Breast epithelium (tissue), 4 donors: ENCODE data around the gene FAM187B. TPM values are rescaled to one million over a fixed set of nuclear protein-coding genes. Genes with fewer than 3 reads are reported as not detected.

Source experiments
- DNase-seq, 2 donors: peaks; one replicate each; pipeline ENCODE4 v3.0.0-alpha.2; 2019; ENCODE audit warnings: low spot score in 2 of 2
- H3K27ac ChIP-seq, 2 donors: fragments of 200-600 bp; sonication (generic) in 1 of 2; one replicate each; pipeline ENCODE4 v1.5.1; 2016 to 2019; ENCODE audit warnings: mild to moderate bottlenecking in 1 of 2
- H3K27me3 ChIP-seq, 2 donors: fragments of 200-600 bp; sonication (generic) in 1 of 2; one replicate each; pipeline versions ENCODE4 v1.5.1 to v1.6.0; 2017 to 2019; ENCODE audit warnings: control low read depth in 1 of 2, mild to moderate bottlenecking in 1 of 2
- H3K36me3 ChIP-seq: fragments of 200-600 bp; one replicate; pipeline ENCODE4 v1.5.1; 2019
- H3K4me1 ChIP-seq, 2 donors: fragments of 200-600 bp; sonication (generic); one replicate each; pipeline ENCODE4 v1.5.1; 2016 to 2019; ENCODE audit warnings: control low read depth in 1 of 2
- H3K4me3 ChIP-seq, 3 donors: fragments of 200-600 bp; sonication (generic); 1 replicate in 2 of 3; 2 replicates in 1 of 3; pipeline ENCODE4 v1.5.1; 2016 to 2019; ENCODE audit warnings: mild to moderate bottlenecking in 3 of 3, moderate library complexity in 2 of 3
- H3K9me3 ChIP-seq, 2 donors: fragments of 200-600 bp; sonication (generic) in 1 of 2; one replicate each; pipeline ENCODE4 v1.5.1; 2016 to 2019; ENCODE audit warnings: control low read depth in 1 of 2
- CTCF ChIP-seq, 3 donors: fragments of 450-650 bp; IDR thresholded peaks; one replicate each; pipeline ENCODE4 v1.5.1; 2016 to 2017; ENCODE audit warnings: antibody characterized with exemption in 3 of 3, mild to moderate bottlenecking in 3 of 3, moderate library complexity in 3 of 3
- POLR2A ChIP-seq: fragments of 450-650 bp; IDR thresholded peaks from one replicate; pipeline ENCODE4 v1.6.1; 2016; ENCODE audit warnings: antibody characterized with exemption, mild to moderate bottlenecking, moderate library complexity
- POLR2AphosphoS5 ChIP-seq, 3 donors: sonication (generic); formaldehyde crosslinking; IDR thresholded peaks; one replicate each; pipeline ENCODE4 v1.6.1; 2017; ENCODE audit warnings: antibody characterized with exemption in 3 of 3
- intact Hi-C: fragments of 100-400 bp; cut with DNase I; formaldehyde crosslinking; loops from one replicate; pipeline ENCODE4 v1.15.1; 2023; ENCODE audit warnings: low total_unique reads
- total RNA-seq, 3 donors: library from RNA; depleted of rRNA; stranded (reverse); fragments of >200 nt; gene quantifications; one replicate each; pipeline ENCODE4 v1.1.0, GENCODE V29; 2016

Gene FAM187B
- total RNA-seq, 3 donors from 2014 or later = 0.44 TPM; not detected in 2

- TF ChIP-seq POLR2AphosphoS5 (IDR thresholded peaks at IDR 0.05) (no peak), POLR2A (no peak), CTCF (IDR thresholded peaks at IDR 0.05) (no peak)
- no peaks in the 10 kb centered on the region for H3K9me3 ChIP-seq
- no peak overlapping the region for H3K4me3 ChIP-seq
- H3K36me3 ChIP-seq = no peaks in the 10 kb centered on the region
- no peak overlapping the region for H3K27ac ChIP-seq
- no peak for DNase-seq
- H3K4me1 ChIP-seq = no peaks in the 10 kb centered on the region
- intact Hi-C loops = no loop called here
- H3K27me3 ChIP-seq = no peaks in the 10 kb centered on the region
Observed at GRCh38 chr19:35220315-35220921, 8.1 kb downstream of the FAM187B start.

DNA sequence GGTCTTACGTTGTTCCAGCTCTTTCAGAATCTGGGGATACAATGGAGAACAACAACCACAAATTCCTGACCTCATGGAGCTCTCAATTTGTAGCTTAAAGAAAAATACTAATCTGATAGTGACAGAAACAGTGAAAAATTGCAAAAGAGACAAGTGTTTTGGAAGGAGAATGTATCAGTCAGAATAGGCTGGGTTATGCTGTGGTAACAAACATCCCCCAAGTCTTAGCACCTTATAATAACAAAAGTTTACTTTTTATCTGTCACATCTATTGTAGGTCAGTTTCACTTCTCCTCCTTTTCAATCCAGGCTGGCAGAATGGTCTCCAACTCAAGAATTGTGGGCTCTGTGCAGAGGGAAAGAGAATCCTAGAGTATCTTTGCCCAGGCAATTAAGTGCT, 9.5 kb downstream of the FAM187B start:
- Histone ChIP-seq H3K27me3 (no peaks in the 10 kb centered on the region), H3K4me1 (peaks cover 0 to 4% of the 10 kb centered on the region in 2 donors), H3K4me3 (no peak overlapping the region), H3K9me3 (no peaks in the 10 kb centered on the region), H3K36me3 (no peaks in the 10 kb centered on the region), H3K27ac (no peak overlapping the region)
- no peak for DNase-seq
- intact Hi-C loops = no loop called here
- TF ChIP-seq CTCF (IDR thresholded peaks at IDR 0.05) = no peak
- TF ChIP-seq POLR2AphosphoS5 (IDR thresholded peaks at IDR 0.05) = no peak
- TF ChIP-seq POLR2A = no peak

GRCh38 chr19:35217649-35217990, 10.9 kb downstream of the FAM187B start:
- Histone ChIP-seq H3K36me3 (no peaks in the 10 kb centered on the region), H3K27me3 (no peaks in the 10 kb centered on the region), H3K4me3 (no peak overlapping the region), H3K4me1 (peaks cover 0 to 4% of the 10 kb centered on the region in 2 donors), H3K9me3 (no peaks in the 10 kb centered on the region), H3K27ac (no peak overlapping the region)
- DNase-seq = no peak
- no peak for TF ChIP-seq CTCF (IDR thresholded peaks at IDR 0.05)
- TF ChIP-seq POLR2AphosphoS5 (IDR thresholded peaks at IDR 0.05) = no peak
- TF ChIP-seq POLR2A = no peak
- intact Hi-C loops = no loop called here

DNA sequence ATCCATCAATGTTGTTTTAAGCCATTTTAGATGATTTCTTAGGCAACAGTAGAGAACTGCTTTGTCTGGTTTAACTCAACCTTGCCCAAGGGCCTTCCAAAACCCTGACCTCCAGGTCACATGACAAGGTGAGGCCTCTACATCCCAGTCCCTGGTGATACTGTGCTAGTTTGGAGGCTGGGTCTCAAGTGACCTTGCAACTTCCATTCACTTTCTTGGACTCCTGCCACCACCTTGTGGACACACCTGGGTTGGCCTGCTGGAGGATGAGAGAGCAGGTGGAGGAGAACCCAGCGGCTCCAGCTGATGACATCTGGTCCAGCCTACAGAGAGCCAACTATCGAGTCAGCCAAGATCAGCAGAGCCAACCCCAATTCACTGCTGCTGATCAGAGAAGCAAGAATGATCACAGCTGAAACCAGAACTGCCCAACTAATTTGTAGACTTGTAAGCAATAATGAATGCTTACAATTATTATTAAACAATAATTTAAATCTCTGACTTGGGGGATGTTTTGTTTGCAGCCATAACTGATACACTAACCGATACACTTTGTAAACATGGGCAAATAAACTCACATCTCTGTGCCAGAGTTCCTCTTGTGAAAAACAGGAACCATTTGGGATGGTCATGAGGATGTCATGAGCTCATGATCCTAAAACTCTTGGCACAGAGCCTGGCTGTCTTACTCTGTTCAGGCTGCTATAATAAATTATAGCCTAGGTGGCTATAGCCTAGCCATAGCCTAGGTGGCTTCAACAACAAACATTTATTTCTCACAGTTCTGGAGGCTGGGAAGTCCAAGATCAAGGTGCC, 11.5 kb downstream of the FAM187B start:
- no peak overlapping the region for H3K4me3 ChIP-seq
- peak overlapping the region in 1 of 2 donors; percentile 11 for H3K27ac ChIP-seq
- H3K27me3 ChIP-seq = no peaks in the 10 kb centered on the region
- H3K9me3 ChIP-seq = no peaks in the 10 kb centered on the region
- TF ChIP-seq POLR2AphosphoS5 (IDR thresholded peaks at IDR 0.05) = no peak
- TF ChIP-seq CTCF (IDR thresholded peaks at IDR 0.05) = peak in 1 of 3 donors; percentile 11
- H3K36me3 ChIP-seq = no peaks in the 10 kb centered on the region
- H3K4me1 ChIP-seq = peaks cover 0 to 4% of the 10 kb centered on the region in 2 donors
- intact Hi-C loops = no loop called here
- DNase-seq = no peak
